Caco-2 (cell line): ENCODE results near the gene CACNA1B. TPM values are rescaled to one million over a fixed set of nuclear protein-coding genes. Genes with fewer than 3 reads are reported as not detected.

Source experiments
- BruUV-seq: library from RNA; stranded (reverse); fragments of 400-500 nt; replicated peaks from 2 replicates; lab custom pipeline; 2021; lab: Mats Ljungman, UMichigan
- CTCF ChIA-PET: fragments of 300-600 bp; sonication (Branson Sonifier 250); formaldehyde crosslinking; loops from one replicate; lab custom pipeline; 2022; ENCODE audit warnings: antibody characterized with exemption; lab: Charles Lee
- POLR2A ChIA-PET: fragments of 300-600 bp; sonication (Branson Sonifier 250); formaldehyde crosslinking; loops from one replicate; lab custom pipeline; 2022; ENCODE audit warnings: antibody characterized with exemption; lab: Charles Lee
- DNase-seq, 2 experiments: peaks; one replicate each; pipeline versions ENCODE4 v3.0.0 to v3.0.0-alpha.2; 2020 to 2022
- H3K27me3 ChIP-seq: replicated peaks from 2 replicates; pipeline ENCODE4 v1.6.0; 2011; ENCODE audit warnings: low read length; ENCODE audit not compliant: control insufficient read depth, insufficient read depth
- H3K36me3 ChIP-seq: 2 replicates; pipeline ENCODE4 v1.5.1; 2011; ENCODE audit warnings: low read length; ENCODE audit not compliant: control insufficient read depth, insufficient read depth
- H3K4me1 ChIP-seq: fragments of 250-450 bp; sonication (Bioruptor Pico); 2 replicates; pipeline ENCODE4 v1.5.1; 2020; ENCODE audit warnings: mild to moderate bottlenecking
- H3K4me3 ChIP-seq: 2 replicates; pipeline ENCODE4 v1.5.1; 2011; ENCODE audit warnings: low read depth, mild to moderate bottlenecking, control low read depth, low read length
- H3K9me3 ChIP-seq: fragments of 250-450 bp; sonication (Bioruptor Pico); 2 replicates; pipeline ENCODE4 v1.5.1; 2020; ENCODE audit warnings: mild to moderate bottlenecking, moderate library complexity
- H3K27ac Mint-ChIP-seq: one replicate; pipeline ENCODE4 v1.8.0; 2022; ENCODE audit warnings: mixed read lengths; ENCODE audit not compliant: unreplicated experiment
- H3K27me3 Mint-ChIP-seq: one replicate; pipeline ENCODE4 v1.8.0; 2022; ENCODE audit warnings: mixed read lengths; ENCODE audit not compliant: insufficient read depth, unreplicated experiment
- H3K36me3 Mint-ChIP-seq: one replicate; pipeline ENCODE4 v1.8.0; 2022; ENCODE audit warnings: mild to moderate bottlenecking, mixed read lengths; ENCODE audit not compliant: insufficient read depth, unreplicated experiment
- H3K4me1 Mint-ChIP-seq: one replicate; pipeline ENCODE4 v1.8.0; 2022; ENCODE audit warnings: low read depth, mixed read lengths; ENCODE audit not compliant: unreplicated experiment
- H3K4me3 Mint-ChIP-seq: one replicate; pipeline ENCODE4 v1.8.0; 2022; ENCODE audit warnings: mild to moderate bottlenecking, moderate library complexity, mixed read lengths; ENCODE audit not compliant: unreplicated experiment
- H3K9me3 Mint-ChIP-seq: one replicate; pipeline ENCODE4 v1.8.0; 2022; ENCODE audit warnings: mixed read lengths; ENCODE audit not compliant: unreplicated experiment
- CTCF ChIP-seq, 2 experiments: fragments of 200-600 bp in 1 of 2; IDR thresholded peaks; 1 replicate in 1 of 2; 2 replicates in 1 of 2; pipeline versions ENCODE4 v1.5.1 to v1.8.0; 2011 to 2022; ENCODE audit warnings: antibody characterized with exemption in 1 of 2, control low read depth in 1 of 2, inconsistent platforms in 1 of 2, low read depth in 1 of 2, low read length in 1 of 2, mild to moderate bottlenecking in 1 of 2, moderate library complexity in 1 of 2; ENCODE audit not compliant: insufficient read depth in 1 of 2, severe bottlenecking in 1 of 2, unreplicated experiment in 1 of 2
- intact Hi-C: fragments of 100-400 bp; cut with micrococcal nuclease; formaldehyde crosslinking; loops from one replicate; pipeline ENCODE4 v1.10.0; 2022; ENCODE audit not compliant: unreplicated experiment
- total RNA-seq: library from RNA; stranded (reverse); gene quantifications from 2 replicates; pipeline ENCODE4 v1.2.3, GENCODE V29; 2022

Gene CACNA1B
- total RNA-seq, 1 experiment from 2014 or later, result 0.11 TPM

- Mint-ChIP-seq H3K27ac (no peak overlapping the region), H3K4me3 (no peak overlapping the region), H3K4me1 (no peaks in the 10 kb centered on the region), H3K36me3 (peaks cover 4% of the 10 kb centered on the region), H3K27me3 (no peaks in the 10 kb centered on the region), H3K9me3 (peaks cover 7% of the 10 kb centered on the region)
- intact Hi-C loops, result no loop called here
- Histone ChIP-seq H3K4me1 (no peaks in the 10 kb centered on the region), H3K27me3 (no peaks in the 10 kb centered on the region), H3K4me3 (no peak overlapping the region), H3K36me3 (no peaks in the 10 kb centered on the region), H3K9me3 (no peaks in the 10 kb centered on the region)
- CTCF ChIA-PET, result no interaction called here
- POLR2A ChIA-PET, result no interaction called here
- DNase-seq, result no peak
- TF ChIP-seq CTCF (IDR thresholded peaks at IDR 0.05; ENCODE audit: insufficient read depth in 1 of 2, low read depth in 1 of 2, low read length in 1 of 2, severe bottlenecking in 1 of 2, unreplicated experiment in 1 of 2), result no peak
- no TSS peak for BruUV-seq
Observed at GRCh38 chr9:137843355-137843754, 34.2 kb upstream of the CACNA1B start.

GRCh38 chr9:137851516-137852267, 25.9 kb upstream of the CACNA1B start:
- no peaks in the 10 kb centered on the region for H3K27me3 Mint-ChIP-seq
- Histone ChIP-seq H3K36me3 (no peaks in the 10 kb centered on the region), H3K4me3 (no peak overlapping the region), H3K9me3 (peaks cover 9% of the 10 kb centered on the region), H3K27me3 (no peaks in the 10 kb centered on the region), H3K4me1 (peaks cover 9% of the 10 kb centered on the region; the same call in 1 of the 2 replicates)
- no peaks in the 10 kb centered on the region for H3K36me3 Mint-ChIP-seq
- no TSS peak for BruUV-seq
- CTCF ChIA-PET, result interaction anchor here (0.6 kb wide), 1 partner anchor 247 kb away, joined by 3 read pairs; no protein-coding TSS in a partner anchor
- peaks cover 19% of the 10 kb centered on the region for H3K9me3 Mint-ChIP-seq
- intact Hi-C loops, result no loop called here
- peaks cover 6% of the 10 kb centered on the region for H3K4me1 Mint-ChIP-seq
- no peak overlapping the region for H3K27ac Mint-ChIP-seq
- POLR2A ChIA-PET, result interaction anchor here (0.5 kb wide), 1 partner anchor 51 kb away, joined by 3 read pairs; no protein-coding TSS in a partner anchor
- no peak overlapping the region for H3K4me3 Mint-ChIP-seq
- DNase-seq, result no peak
- no peak for TF ChIP-seq CTCF (IDR thresholded peaks at IDR 0.05; ENCODE audit: insufficient read depth in 1 of 2, low read depth in 1 of 2, low read length in 1 of 2, severe bottlenecking in 1 of 2, unreplicated experiment in 1 of 2)

DNA sequence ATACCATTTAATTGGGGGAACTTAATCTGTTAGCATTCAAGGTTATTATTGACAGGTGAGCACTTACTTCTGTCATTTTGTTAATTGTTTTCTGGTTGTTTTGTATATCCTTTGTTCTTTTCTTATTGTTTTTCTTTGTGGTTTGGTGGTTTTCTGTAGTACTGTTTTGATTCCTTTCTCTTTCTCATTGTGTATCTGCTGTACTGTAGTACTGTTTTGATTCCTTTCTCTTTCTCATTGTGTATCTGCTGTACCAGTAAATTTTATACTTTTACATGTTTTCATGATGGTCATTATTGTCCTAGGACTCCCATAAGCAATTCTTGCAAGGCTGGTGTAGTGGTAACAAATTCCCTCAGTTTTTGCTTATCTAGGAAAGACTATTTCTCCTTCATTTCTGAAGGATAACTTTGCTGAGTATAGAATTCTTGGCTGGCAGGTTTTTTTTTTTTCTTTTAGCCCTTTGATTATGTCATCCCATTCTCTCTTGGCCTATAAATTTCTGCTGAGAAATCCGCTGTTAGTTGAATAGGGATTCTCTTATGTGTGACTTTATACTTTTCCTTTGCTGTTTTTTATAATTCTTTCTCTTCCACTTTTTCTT, 24.1 kb upstream of the CACNA1B start:
- H3K4me3 ChIP-seq, result no peak overlapping the region
- Mint-ChIP-seq H3K4me1 (peaks cover 6% of the 10 kb centered on the region), H3K27ac (no peak overlapping the region), H3K9me3 (peaks cover 19% of the 10 kb centered on the region), H3K4me3 (no peak overlapping the region), H3K27me3 (no peaks in the 10 kb centered on the region), H3K36me3 (no peaks in the 10 kb centered on the region)
- POLR2A ChIA-PET, result no interaction called here
- no peaks in the 10 kb centered on the region for H3K36me3 ChIP-seq
- no TSS peak for BruUV-seq
- DNase-seq, result no peak
- peaks cover 9% of the 10 kb centered on the region; the same call in 1 of the 2 replicates for H3K4me1 ChIP-seq
- CTCF ChIA-PET, result no interaction called here
- no peaks in the 10 kb centered on the region for H3K27me3 ChIP-seq
- intact Hi-C loops, result no loop called here
- peaks cover 9% of the 10 kb centered on the region for H3K9me3 ChIP-seq
- no peak for TF ChIP-seq CTCF (IDR thresholded peaks at IDR 0.05; ENCODE audit: insufficient read depth in 1 of 2, low read depth in 1 of 2, low read length in 1 of 2, severe bottlenecking in 1 of 2, unreplicated experiment in 1 of 2)
